OCI-LY1 (cell line): ENCODE measurements around the gene PRRG1.

Source experiments
- H2AFZ ChIP-seq: fragments of 200-600 bp; sonication (generic), shearing (Covaris generic); 2 replicates; pipeline ENCODE4 v1.6.0; 2014; ENCODE audit warnings: antibody characterized with exemption, mild to moderate bottlenecking, low read length
- H3F3A ChIP-seq: fragments of 200-600 bp; sonication (generic), shearing (Covaris generic); 2 replicates; pipeline ENCODE4 v1.6.0; 2014; ENCODE audit warnings: mild to moderate bottlenecking, antibody characterized with exemption, low read length, moderate library complexity; ENCODE audit not compliant: insufficient read depth
- H3K27ac ChIP-seq: fragments of 200-600 bp; sonication (generic); 2 replicates; pipeline ENCODE4 v1.5.1; 2014; ENCODE audit warnings: low read length, mixed run types, mild to moderate bottlenecking, low read depth; ENCODE audit not compliant: poor library complexity, severe bottlenecking
- H3K27me3 ChIP-seq: fragments of 200-600 bp; sonication (generic); 2 replicates; pipeline ENCODE4 v1.6.0; 2014; ENCODE audit warnings: antibody characterized with exemption, mild to moderate bottlenecking, low read length, moderate library complexity; ENCODE audit not compliant: insufficient read depth
- H3K36me3 ChIP-seq: fragments of 200-600 bp; sonication (generic); 2 replicates; pipeline ENCODE4 v1.6.1; 2014; ENCODE audit warnings: mild to moderate bottlenecking, antibody characterized with exemption, low read length, moderate library complexity, mixed read lengths; ENCODE audit not compliant: insufficient read depth
- H3K4me1 ChIP-seq: fragments of 200-600 bp; sonication (generic); 2 replicates; pipeline ENCODE4 v1.5.1; 2014; ENCODE audit warnings: mild to moderate bottlenecking, low read length, moderate library complexity; ENCODE audit not compliant: insufficient read depth, severe bottlenecking
- H3K4me2 ChIP-seq: fragments of 200-600 bp; sonication (generic), shearing (Covaris generic); 2 replicates; pipeline ENCODE4 v1.6.1; 2014; ENCODE audit warnings: low read length
- H3K4me3 ChIP-seq: fragments of 200-600 bp; sonication (generic); 2 replicates; pipeline ENCODE4 v1.5.1; 2014; ENCODE audit warnings: low read length, low read depth, mild to moderate bottlenecking, mixed read lengths; ENCODE audit not compliant: poor library complexity, severe bottlenecking
- H3K79me2 ChIP-seq: fragments of 200-600 bp; shearing (Covaris generic); 2 replicates; pipeline ENCODE4 v1.6.1; 2016; ENCODE audit warnings: mixed run types, low read length, mixed read lengths; ENCODE audit not compliant: insufficient read depth
- H3K9ac ChIP-seq: fragments of 200-600 bp; sonication (generic), shearing (Covaris generic); 2 replicates; pipeline ENCODE4 v1.6.1; 2014; ENCODE audit warnings: mild to moderate bottlenecking, low read length, mixed read lengths
- H3K9me2 ChIP-seq: fragments of 200-600 bp; sonication (generic), shearing (Covaris generic); 2 replicates; pipeline ENCODE4 v1.6.1; 2014; ENCODE audit warnings: low read depth, mild to moderate bottlenecking, low read length, mixed read lengths
- H3K9me3 ChIP-seq: fragments of 200-600 bp; shearing (Covaris generic); 2 replicates; pipeline ENCODE4 v1.6.1; 2014; ENCODE audit warnings: low read length, mixed read lengths
- H4K20me1 ChIP-seq: fragments of 200-600 bp; sonication (generic), shearing (Covaris generic); 2 replicates; pipeline ENCODE4 v1.6.0; 2016; ENCODE audit warnings: mild to moderate bottlenecking, low read length; ENCODE audit not compliant: insufficient read depth
- CTCF ChIP-seq: fragments of 200-600 bp; sonication (generic), shearing (Covaris generic); IDR thresholded peaks from 2 replicates; pipeline ENCODE4 v1.5.1; 2017; ENCODE audit warnings: mild to moderate bottlenecking, antibody characterized with exemption, low read length, moderate library complexity, mixed read lengths
- EZH2 ChIP-seq: fragments of 200-600 bp; sonication (generic), shearing (Covaris generic); IDR thresholded peaks from 2 replicates; pipeline ENCODE4 v1.8.0; 2017; ENCODE audit warnings: borderline replicate concordance, mixed run types, mild to moderate bottlenecking, antibody characterized with exemption, low read length, moderate library complexity, mixed read lengths

PRRG1 gene

GRCh38 chrX:37383313-37383712 lies 34.1 kb downstream of the PRRG1 start:
- Histone ChIP-seq H2AFZ (no peak overlapping the region), H3K4me2 (no peak overlapping the region), H4K20me1 (no peaks in the 10 kb centered on the region), H3K4me3 (no peak overlapping the region), H3K9me2 (no peaks in the 10 kb centered on the region), H3K9me3 (no peaks in the 10 kb centered on the region), H3K36me3 (no peaks in the 10 kb centered on the region), H3K27me3 (no peaks in the 10 kb centered on the region), H3K9ac (no peak overlapping the region), H3K27ac (no peak overlapping the region), H3F3A (no peaks in the 10 kb centered on the region), H3K4me1 (no peaks in the 10 kb centered on the region), H3K79me2 (no peaks in the 10 kb centered on the region)
- TF ChIP-seq EZH2 (no peak), CTCF (no peak)

GRCh38 chrX:37388413-37388812 lies 39.2 kb downstream of the PRRG1 start:
- H4K20me1 ChIP-seq: no peaks in the 10 kb centered on the region
- no peak overlapping the region for H3K4me2 ChIP-seq
- no peak overlapping the region for H3K27ac ChIP-seq
- H3K9me3 ChIP-seq: no peaks in the 10 kb centered on the region
- no peak overlapping the region for H2AFZ ChIP-seq
- no peaks in the 10 kb centered on the region for H3K9me2 ChIP-seq
- no peaks in the 10 kb centered on the region for H3K36me3 ChIP-seq
- H3K4me3 ChIP-seq: no peak overlapping the region
- no peaks in the 10 kb centered on the region for H3K79me2 ChIP-seq
- no peaks in the 10 kb centered on the region for H3F3A ChIP-seq
- H3K9ac ChIP-seq: no peak overlapping the region
- no peaks in the 10 kb centered on the region for H3K4me1 ChIP-seq
- no peaks in the 10 kb centered on the region for H3K27me3 ChIP-seq
- TF ChIP-seq CTCF: no peak
- no peak for TF ChIP-seq EZH2

GRCh38 chrX:37405956-37406355 lies 56.8 kb downstream of the PRRG1 start:
- H3K4me1 ChIP-seq: no peaks in the 10 kb centered on the region
- no peaks in the 10 kb centered on the region for H3K27me3 ChIP-seq
- H3K9me2 ChIP-seq: no peaks in the 10 kb centered on the region
- H3F3A ChIP-seq: no peaks in the 10 kb centered on the region
- no peak overlapping the region for H3K4me3 ChIP-seq
- no peaks in the 10 kb centered on the region for H3K79me2 ChIP-seq
- H3K9me3 ChIP-seq: no peaks in the 10 kb centered on the region
- no peaks in the 10 kb centered on the region for H4K20me1 ChIP-seq
- no peak overlapping the region for H3K27ac ChIP-seq
- H3K4me2 ChIP-seq: no peak overlapping the region
- no peaks in the 10 kb centered on the region for H3K36me3 ChIP-seq
- H3K9ac ChIP-seq: no peak overlapping the region
- no peak for TF ChIP-seq CTCF
- no peak for TF ChIP-seq EZH2
- no peak overlapping the region for H2AFZ ChIP-seq
